K562 (cell line): ENCODE results near the gene NAGLU. TPM values are rescaled to one million over a fixed set of nuclear protein-coding genes. Genes with fewer than 3 reads are reported as not detected.

Experiments used
- ATF1 ChIP-seq, 2 experiments: fragments of 450-650 bp in 1 of 2; IDR thresholded peaks; 2 replicates each; pipeline ENCODE4 v1.6.1; 2016; ENCODE audit warnings: missing compliant biosample characterization in 1 of 2, missing genetic modification characterization in 1 of 2
- CBX1 ChIP-seq: sonication (generic); IDR thresholded peaks from 2 replicates; pipeline ENCODE4 v1.6.1; 2016; ENCODE audit warnings: antibody characterized with exemption, low read depth, mild to moderate bottlenecking
- CCNT2 ChIP-seq: IDR thresholded peaks from 2 replicates; pipeline ENCODE4 v1.6.1; 2011; ENCODE audit warnings: borderline replicate concordance, low read depth, mild to moderate bottlenecking, moderate library complexity, mixed read lengths, low read length; ENCODE audit not compliant: insufficient read length; ENCODE audit errors: extremely low read depth
- CHAMP1 ChIP-seq: fragments of 450-650 bp; IDR thresholded peaks from 2 replicates; pipeline ENCODE4 v1.6.1; 2016; ENCODE audit warnings: mild to moderate bottlenecking
- CHD4 ChIP-seq: fragments of 200-600 bp; sonication (generic); IDR thresholded peaks from 3 replicates; pipeline ENCODE4 v1.6.1; 2012; ENCODE audit warnings: low read depth, mild to moderate bottlenecking, mixed read lengths, low read length, inconsistent platforms; ENCODE audit not compliant: insufficient read depth, insufficient replicate concordance, poor library complexity, severe bottlenecking
- COPS2 ChIP-seq: fragments of 450-650 bp; conservative IDR thresholded peaks from 2 replicates; pipeline ENCODE4 v1.6.1; 2016; ENCODE audit warnings: mild to moderate bottlenecking, moderate library complexity
- FOXK1 ChIP-seq: sonication (generic); formaldehyde crosslinking; IDR thresholded peaks from 2 replicates; pipeline ENCODE4 v1.8.0; 2022; ENCODE audit warnings: missing genetic modification reagents, mild to moderate bottlenecking, borderline replicate concordance
- HDAC1 ChIP-seq, 2 experiments: fragments of 450-650 bp; IDR thresholded peaks; 2 replicates each; pipeline ENCODE4 v1.6.1; 2016 to 2017; ENCODE audit warnings: inconsistent platforms in 1 of 2, mild to moderate bottlenecking in 1 of 2, moderate library complexity in 1 of 2
- JUN ChIP-seq, 2 experiments: sonication (generic) in 1 of 2; formaldehyde crosslinking in 1 of 2; IDR thresholded peaks; 2 replicates each; pipeline versions ENCODE4 v1.6.1 to v1.8.0; 2012 to 2022; ENCODE audit warnings: borderline replicate concordance in 2 of 2, mild to moderate bottlenecking in 2 of 2, improper control_type of control experiment in 1 of 2, low read depth in 1 of 2, low read length in 1 of 2, missing genetic modification reagents in 1 of 2
- KLF6 ChIP-seq: fragments of 250-450 bp; sonication (Bioruptor Pico); IDR thresholded peaks from 2 replicates; pipeline ENCODE4 v1.4.0; 2020; ENCODE audit warnings: mild to moderate bottlenecking, moderate library complexity, borderline replicate concordance
- LCOR ChIP-seq: sonication (generic); formaldehyde crosslinking; IDR thresholded peaks from 2 replicates; pipeline ENCODE4 v1.8.0; 2022; ENCODE audit warnings: mild to moderate bottlenecking, missing genetic modification reagents
- NEUROD1 ChIP-seq: fragments of 150-350 bp; IDR thresholded peaks from 2 replicates; pipeline ENCODE4 v1.6.1; 2014; ENCODE audit warnings: borderline replicate concordance, low read length, low read depth; ENCODE audit not compliant: partially characterized antibody
- PATZ1 ChIP-seq: fragments of 250-450 bp; sonication (Bioruptor Pico); IDR thresholded peaks from 2 replicates; pipeline ENCODE4 v1.5.0; 2020; ENCODE audit warnings: mild to moderate bottlenecking, borderline replicate concordance
- RBM17 ChIP-seq: fragments of 200-400 bp; formaldehyde crosslinking; IDR thresholded peaks from 2 replicates; pipeline ENCODE4 v1.6.1; 2017; ENCODE audit warnings: low read depth, mild to moderate bottlenecking, low read length, borderline replicate concordance
- SMC3 ChIP-seq: conservative IDR thresholded peaks from 2 replicates; pipeline ENCODE4 v1.6.1; 2011; ENCODE audit warnings: low read depth, low read length, improper control_type of control experiment; ENCODE audit not compliant: insufficient read depth
- ZNF449 ChIP-seq: fragments of 250-450 bp; sonication (Bioruptor Pico); IDR thresholded peaks from 2 replicates; pipeline ENCODE4 v1.8.0; 2022; ENCODE audit warnings: moderate library complexity, mild to moderate bottlenecking, inconsistent platforms
- ZNF511 ChIP-seq: sonication (generic); formaldehyde crosslinking; IDR thresholded peaks from 2 replicates; pipeline ENCODE4 v1.8.0; 2022; ENCODE audit warnings: mild to moderate bottlenecking, missing genetic modification reagents
- ZNF655 ChIP-seq: fragments of 250-450 bp; sonication (Bioruptor Pico); IDR thresholded peaks from 2 replicates; pipeline ENCODE4 v1.5.0; 2021
- polyA plus RNA-seq, 8 experiments: library from polyadenylated mRNA; depleted of rRNA in 4 of 8; stranded (reverse) in 5 of 8; unstranded in 3 of 8; fragments of >200 nt; fragmentation: Nextera tagmentation in 2 of 8; fragmentation: Illumina TruSeq in 1 of 8; extraction: Ambion mirVana in 2 of 8; extraction: Trizol in 1 of 8; gene quantifications; 2 replicates each; pipeline versions ENCODE4 v1.2.1 to v1.2.3, GENCODE V29; 2011 to 2014; ENCODE audit warnings: inconsistent platforms in 1 of 8, missing spikeins in 1 of 8
- total RNA-seq, 7 experiments: library from RNA; depleted of rRNA in 6 of 7; stranded (reverse); fragments of >200 nt in 6 of 7; fragmentation: Illumina TruSeq in 2 of 7; extraction: Trizol in 2 of 7; gene quantifications; 2 replicates each; pipeline versions ENCODE4 v1.2.1 to v1.2.3, GENCODE V29; 2011 to 2021; ENCODE audit warnings: low replicate concordance in 1 of 7

Gene NAGLU
- total and polyA plus RNA-seq, 9 of the 15 experiments (the other 6 are each of a cell fraction or from before 2014, with no cell fraction given), result 0.04 to 21.5 (median 8.5) TPM

GRCh38 chr17:42561897-42562387, 25.9 kb downstream of the NAGLU start, which contains the start of gene COASY (continued):
- TF ChIP-seq ZNF655 (CRISPR knock-in tag) (no peak), LCOR (CRISPR knock-in tag) (0 out of 2 replicates have a peak, but pooled peaks have one; percentile 9), HDAC1 (IDR thresholded peaks at IDR 0.05) (no peak; a peak in 1 of 4 replicates), COPS2 (no peak), FOXK1 (CRISPR knock-in tag) (0 out of 2 replicates have a peak, but pooled peaks have one; percentile 14), ATF1 (CRISPR knock-in tag; IDR thresholded peaks at IDR 0.05) (no peak), ATF1 (tag; IDR thresholded peaks at IDR 0.05) (peak; percentile 51; the same call in 1 of the 2 replicates), RBM17 (no peak), SMC3 (no peak), JUN (IDR thresholded peaks at IDR 0.05; ENCODE audit: borderline replicate concordance, low read depth, low read length) (peak; percentile 38; the same call in 1 of the 2 replicates), JUN (CRISPR knock-in tag; IDR thresholded peaks at IDR 0.05; ENCODE audit: borderline replicate concordance) (no peak), CHD4 (peak; percentile 76), CHAMP1 (no peak), KLF6 (peak; percentile 17; the same call in 1 of the 2 replicates), PATZ1 (CRISPR knock-in tag) (no peak), CCNT2 (no peak), CBX1 (peak; percentile 37; the same call in 1 of the 2 replicates), NEUROD1 (peak; percentile 95), ZNF511 (no peak), ZNF449 (CRISPR knock-in tag) (no peak)
